ENCODE data around the gene CPT1B. TPM values are rescaled to one million over a fixed set of nuclear protein-coding genes. Genes with fewer than 3 reads are reported as not detected.
"Not testable (repeated sequence)": the region's sequence is repeated elsewhere in the genome, so short reads cannot be mapped to it uniquely, and the experiment has no call there.

Gene CPT1B
- total RNA-seq, 1 donor from 2014 or later: 32.2 TPM

DNA sequence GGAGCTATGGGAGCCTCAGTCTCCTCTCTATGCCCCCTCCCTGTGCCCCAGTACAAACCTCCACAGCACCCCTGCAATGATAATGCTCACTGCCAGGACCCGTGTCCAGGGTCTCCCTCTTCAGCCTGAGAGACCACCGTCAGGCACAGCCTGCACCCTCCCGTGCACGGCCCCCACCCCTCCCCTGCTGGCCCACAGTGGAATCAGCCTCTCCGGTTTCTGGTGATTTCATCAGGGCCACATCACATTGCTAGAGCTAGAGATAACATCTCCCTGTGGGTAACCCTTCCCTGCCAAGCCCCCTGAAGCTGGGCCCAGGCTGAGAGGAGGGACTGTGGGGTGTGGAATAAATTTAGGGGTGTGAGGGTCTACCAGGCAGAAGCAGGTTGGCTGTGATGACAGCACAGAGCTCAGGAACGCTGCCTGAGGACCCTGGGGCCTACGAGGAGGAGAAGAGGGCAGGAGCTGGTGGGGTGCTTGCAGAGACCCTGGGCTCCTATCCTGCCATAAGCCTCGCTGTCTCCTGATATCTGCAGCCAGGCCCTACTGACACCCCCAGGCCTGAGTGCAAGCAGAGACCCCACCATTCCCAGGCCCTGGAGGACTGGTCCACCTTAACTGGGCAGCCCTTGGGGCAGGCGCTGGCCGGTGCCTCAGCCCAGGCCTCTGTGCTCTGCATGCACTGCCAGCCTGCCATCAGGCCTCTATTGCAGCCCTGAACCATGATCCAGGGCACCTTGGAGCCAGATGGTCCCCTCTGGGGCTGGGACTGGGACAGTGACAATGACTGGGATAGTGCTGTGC lies 32.5 kb downstream of the CPT1B start, which contains the start of gene KLHDC7B:
KLHDC7B (plus strand) TSS at position 378 of the 804 bp plus-strand sequence; CDS start at position 723, 345 bp downstream.
- H3K9me3 Mint-ChIP-seq: peaks cover 2% of the 10 kb centered on the region
- H3K4me3 Mint-ChIP-seq: peak within 1 kb of the TSS; percentile 52
- H3K4me1 Mint-ChIP-seq: peaks cover 55% of the 10 kb centered on the region
- peaks cover 7% of the 10 kb centered on the region for H3K36me3 Mint-ChIP-seq (ENCODE audit: low read depth)
- DNase-seq: no peak
- H3K27me3 Mint-ChIP-seq: no peaks in the 10 kb centered on the region
- ChIA-PET CTCF (interaction anchor here (0.8 to 1.5 kb wide), 2 partner anchors 17 to 20 kb away, joined by 3 to 6 read pairs; partner anchors contain the start of genes SCO2 and SYCE3), POLR2A (interaction anchor here (0.7 to 16.7 kb wide), 6 partner anchors 10 to 38 kb away, joined by 3 to 946 read pairs (median 6); partner anchors contain the start of genes CHKB, LMF2, NCAPH2 and SCO2)
- H3K27ac Mint-ChIP-seq: peak within 1 kb of the TSS; percentile 82
- TF ChIP-seq, protein P1, sequence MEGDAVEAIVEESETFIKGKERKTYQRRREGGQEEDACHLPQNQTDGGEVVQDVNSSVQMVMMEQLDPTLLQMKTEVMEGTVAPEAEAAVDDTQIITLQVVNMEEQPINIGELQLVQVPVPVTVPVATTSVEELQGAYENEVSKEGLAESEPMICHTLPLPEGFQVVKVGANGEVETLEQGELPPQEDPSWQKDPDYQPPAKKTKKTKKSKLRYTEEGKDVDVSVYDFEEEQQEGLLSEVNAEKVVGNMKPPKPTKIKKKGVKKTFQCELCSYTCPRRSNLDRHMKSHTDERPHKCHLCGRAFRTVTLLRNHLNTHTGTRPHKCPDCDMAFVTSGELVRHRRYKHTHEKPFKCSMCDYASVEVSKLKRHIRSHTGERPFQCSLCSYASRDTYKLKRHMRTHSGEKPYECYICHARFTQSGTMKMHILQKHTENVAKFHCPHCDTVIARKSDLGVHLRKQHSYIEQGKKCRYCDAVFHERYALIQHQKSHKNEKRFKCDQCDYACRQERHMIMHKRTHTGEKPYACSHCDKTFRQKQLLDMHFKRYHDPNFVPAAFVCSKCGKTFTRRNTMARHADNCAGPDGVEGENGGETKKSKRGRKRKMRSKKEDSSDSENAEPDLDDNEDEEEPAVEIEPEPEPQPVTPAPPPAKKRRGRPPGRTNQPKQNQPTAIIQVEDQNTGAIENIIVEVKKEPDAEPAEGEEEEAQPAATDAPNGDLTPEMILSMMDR (IDR thresholded peaks at IDR 0.05): no peak
- no peak for ATAC-seq (ENCODE audit: low read depth)
- intact Hi-C loops (cut with micrococcal nuclease): loop anchor here (10.0 kb wide), 1 partner anchor 581 kb away; the partner anchor contains the start of gene PIM3

DNA sequence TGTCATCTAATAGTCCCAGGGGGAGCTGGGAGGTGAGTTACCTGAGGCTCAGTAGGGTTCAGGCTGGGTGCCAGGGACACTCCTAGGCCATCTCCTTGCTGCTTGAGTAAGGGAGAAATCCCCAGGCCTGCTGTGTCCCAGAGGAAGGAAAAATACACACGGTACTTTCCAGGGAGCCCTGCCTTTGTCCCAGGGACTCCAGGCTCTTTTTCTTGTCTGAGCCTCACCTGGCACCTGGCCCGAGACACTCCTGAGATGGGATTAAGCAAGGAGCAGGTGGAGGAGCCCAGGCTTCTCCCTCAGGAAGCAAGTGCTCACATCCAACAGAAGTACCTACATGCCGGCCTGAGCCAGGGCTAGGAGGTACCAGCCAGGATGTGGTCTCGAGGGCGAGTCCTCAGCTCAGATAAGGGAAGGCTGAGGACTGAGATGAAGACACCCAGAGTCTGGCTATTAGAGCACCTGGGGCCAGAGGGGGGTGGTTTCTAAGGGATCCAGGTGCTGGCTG lies 33.4 kb downstream of the CPT1B start:
- ATAC-seq (ENCODE audit: low read depth) (no peak), DNase-seq (no peak)
- CTCF ChIA-PET: interaction anchor here (1.0 kb wide), 1 partner anchor 19 kb away, joined by 6 read pairs; the partner anchor contains the start of gene SCO2
- intact Hi-C loops (cut with micrococcal nuclease): loop anchor here (1.0 to 10.0 kb wide), 6 partner anchors 13 to 580 kb away; partner anchors contain the start of gene PIM3
- H3K4me1 Mint-ChIP-seq: peaks cover 54% of the 10 kb centered on the region
- peak overlapping the region; percentile 82 for H3K27ac Mint-ChIP-seq
- H3K27me3 Mint-ChIP-seq: no peaks in the 10 kb centered on the region
- TF ChIP-seq, protein P1 (IDR thresholded peaks at IDR 0.05): no peak
- peaks cover 2% of the 10 kb centered on the region for H3K9me3 Mint-ChIP-seq
- H3K36me3 Mint-ChIP-seq (ENCODE audit: low read depth): peaks cover 9% of the 10 kb centered on the region
- POLR2A ChIA-PET: interaction anchor here (0.6 to 16.7 kb wide), 6 partner anchors 10 to 38 kb away, joined by 3 to 946 read pairs (median 6); partner anchors contain the start of genes CHKB, LMF2, NCAPH2 and SCO2
- peak overlapping the region; percentile 52 for H3K4me3 Mint-ChIP-seq

DNA sequence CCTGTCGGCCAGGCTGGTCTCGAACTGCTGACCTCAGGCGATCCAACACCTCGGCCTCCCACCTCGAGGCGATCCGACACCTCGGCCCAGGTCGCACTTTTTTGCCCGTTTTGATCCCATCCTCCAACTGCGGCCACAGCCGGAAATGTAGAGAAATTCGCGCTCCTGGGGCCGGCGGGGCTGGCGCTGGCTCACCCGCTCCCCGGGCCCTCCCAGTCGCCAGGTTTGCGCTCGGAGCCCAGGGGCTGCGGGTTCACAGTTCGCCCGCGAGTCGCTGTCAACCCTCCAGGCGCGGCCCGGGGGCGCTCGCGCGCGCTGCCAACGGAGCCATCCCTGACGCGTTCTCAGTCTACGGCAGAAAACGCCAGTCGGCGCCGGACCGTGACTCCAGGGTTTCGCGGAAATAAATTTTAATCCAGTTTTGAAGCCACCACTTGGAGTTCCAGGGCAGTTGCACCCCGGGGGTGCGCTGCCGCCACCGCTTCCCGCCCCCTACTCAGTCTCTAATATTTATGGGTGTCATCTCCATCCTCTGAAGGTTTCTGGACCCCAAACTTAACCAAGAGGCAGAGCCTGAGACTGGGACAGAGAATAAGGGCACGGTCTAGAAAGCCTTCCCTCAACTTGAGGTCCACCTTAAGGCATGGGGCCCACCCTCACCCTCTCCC lies 34.0 kb downstream of the CPT1B start:
- H3K9me3 Mint-ChIP-seq: peaks cover 2% of the 10 kb centered on the region
- TF ChIP-seq, protein P1 (IDR thresholded peaks at IDR 0.05): no peak
- ChIA-PET POLR2A (interaction anchor here (0.6 to 16.7 kb wide), 5 partner anchors 11 to 36 kb away, joined by 3 to 946 read pairs (median 6); partner anchors contain the start of genes LMF2, NCAPH2, SCO2 and SYCE3), CTCF (interaction anchor here (1.0 kb wide), 1 partner anchor 19 kb away, joined by 6 read pairs; the partner anchor contains the start of gene SCO2)
- intact Hi-C loops (cut with micrococcal nuclease): loop anchor here (1.0 to 10.0 kb wide), 6 partner anchors 13 to 579 kb away; partner anchors contain the start of gene PIM3
- no peaks in the 10 kb centered on the region for H3K27me3 Mint-ChIP-seq
- H3K27ac Mint-ChIP-seq: peak overlapping the region; percentile 82
- peak; percentile 38 for ATAC-seq (ENCODE audit: low read depth)
- DNase-seq: peak; percentile 80
- H3K4me1 Mint-ChIP-seq: peaks cover 56% of the 10 kb centered on the region
- H3K36me3 Mint-ChIP-seq (ENCODE audit: low read depth): peaks cover 9% of the 10 kb centered on the region
- H3K4me3 Mint-ChIP-seq: peak overlapping the region; percentile 60

DNA sequence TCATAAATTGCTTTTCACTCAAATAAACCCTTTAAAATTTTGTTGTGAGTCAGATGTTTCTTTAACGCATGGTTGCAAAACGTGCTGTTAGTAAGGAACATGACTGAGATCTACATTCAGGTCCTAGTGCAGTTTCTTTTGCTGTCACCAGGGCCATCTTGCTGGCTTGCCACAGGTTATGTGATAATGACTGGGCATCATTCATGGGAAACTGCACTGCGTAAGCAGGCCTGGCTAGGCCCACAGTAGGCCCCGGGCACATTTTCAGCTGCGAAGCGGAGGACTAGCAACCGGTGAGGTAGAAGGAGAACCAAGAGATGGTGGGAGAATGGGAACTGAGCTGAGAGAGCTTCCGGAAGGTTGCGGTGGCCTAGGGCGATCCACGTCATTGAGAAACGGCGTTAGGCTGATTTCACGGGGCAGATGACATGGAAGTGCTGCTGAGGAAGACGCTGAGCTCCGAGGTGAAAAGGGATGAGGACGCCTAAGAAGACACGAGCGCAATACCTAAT lies 35.8 kb downstream of the CPT1B start:
- peak overlapping the region; percentile 91 for H3K27ac Mint-ChIP-seq
- CTCF ChIA-PET: interaction anchor here (0.6 to 4.6 kb wide), 4 partner anchors 8 to 78 kb away, joined by 3 to 46 read pairs (median 9); partner anchors contain the start of gene SCO2
- H3K4me3 Mint-ChIP-seq: peak overlapping the region; percentile 85
- intact Hi-C loops (cut with micrococcal nuclease): loop anchor here (5.0 to 10.0 kb wide), 2 partner anchors 70 to 578 kb away; partner anchors contain the start of gene PIM3
- H3K4me1 Mint-ChIP-seq: peaks cover 66% of the 10 kb centered on the region
- DNase-seq (no peak), ATAC-seq (ENCODE audit: low read depth) (peak; percentile 2)
- H3K36me3 Mint-ChIP-seq (ENCODE audit: low read depth): peaks cover 9% of the 10 kb centered on the region
- TF ChIP-seq, protein P1 (IDR thresholded peaks at IDR 0.05): no peak
- peaks cover 2% of the 10 kb centered on the region for H3K9me3 Mint-ChIP-seq
- POLR2A ChIA-PET: interaction anchor here (1.0 to 16.7 kb wide), 7 partner anchors 12 to 352 kb away, joined by 3 to 946 read pairs (median 5); partner anchors contain the start of genes CHKB, LMF2, NCAPH2 and SCO2
- H3K27me3 Mint-ChIP-seq: no peaks in the 10 kb centered on the region

DNA sequence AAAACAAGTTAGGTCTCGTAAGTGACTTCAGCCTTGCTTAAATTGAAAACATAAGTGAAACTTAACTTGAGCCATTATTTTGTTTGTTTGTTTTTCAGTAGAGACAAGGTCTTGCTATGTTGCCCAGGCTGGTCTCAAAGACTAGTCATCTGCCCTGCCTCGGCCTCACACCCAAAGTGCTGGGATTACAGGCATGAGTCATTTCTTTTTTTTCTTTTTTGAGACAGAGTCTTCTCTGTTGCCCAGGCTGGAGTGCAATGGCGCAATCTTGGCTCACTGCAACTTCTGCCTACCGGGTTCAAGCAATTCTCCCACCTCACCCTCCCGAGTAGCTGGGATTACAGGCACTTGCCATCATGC lies 36.6 kb downstream of the CPT1B start:
- not testable (repeated sequence) for ATAC-seq (ENCODE audit: low read depth); H3K36me3 Mint-ChIP-seq (ENCODE audit: low read depth); H3K9me3 Mint-ChIP-seq; DNase-seq; H3K27me3 Mint-ChIP-seq
- ChIA-PET POLR2A (interaction anchor here (1.0 to 16.7 kb wide), 13 partner anchors 9 to 351 kb away, joined by 3 to 946 read pairs (median 13); partner anchors contain the start of genes CHKB, LMF2, NCAPH2 and SCO2), CTCF (interaction anchor here (1.1 to 4.6 kb wide), 3 partner anchors 16 to 79 kb away, joined by 3 to 46 read pairs (median 14); partner anchors contain the start of gene SCO2)
- peak overlapping the region; percentile 85 for H3K4me3 Mint-ChIP-seq
- peak overlapping the region; percentile 91 for H3K27ac Mint-ChIP-seq
- H3K4me1 Mint-ChIP-seq: peaks cover 68% of the 10 kb centered on the region
- intact Hi-C loops (cut with micrococcal nuclease): loop anchor here (5.0 to 10.0 kb wide), 2 partner anchors 69 to 577 kb away; partner anchors contain the start of gene PIM3

Data from activated B cell treated with CpG ODN at 0.5 μM for 24 hours (primary cell).